SU-DHL-6 (cell line): ENCODE results near the gene TBKBP1.
A peak's percentile ranks its signal among the peaks of the same experiment; 100 is the strongest.

Experiments
- H2AFZ ChIP-seq: fragments of 200-600 bp; sonication (generic); 2 replicates; pipeline ENCODE4 v1.6.1; 2014; ENCODE audit warnings: low read depth, mild to moderate bottlenecking, moderate library complexity, mixed read lengths, antibody characterized with exemption, low read length; ENCODE audit not compliant: severe bottlenecking
- H3F3A ChIP-seq: fragments of 200-600 bp; shearing (Covaris generic); 2 replicates; pipeline ENCODE4 v1.6.0; 2016; ENCODE audit warnings: antibody characterized with exemption, mild to moderate bottlenecking; ENCODE audit not compliant: insufficient read depth
- H3K27ac ChIP-seq: fragments of 200-600 bp; sonication (generic); 2 replicates; pipeline ENCODE4 v1.5.1; 2016; ENCODE audit warnings: low read depth, mild to moderate bottlenecking, low read length, moderate library complexity, mixed read lengths
- H3K27me3 ChIP-seq: fragments of 200-600 bp; sonication (generic), shearing (Covaris generic); 2 replicates; pipeline ENCODE4 v1.6.0; 2014; ENCODE audit warnings: mild to moderate bottlenecking, low read length
- H3K36me3 ChIP-seq: fragments of 200-600 bp; sonication (generic); 2 replicates; pipeline ENCODE4 v1.6.1; 2014; ENCODE audit warnings: mild to moderate bottlenecking, low read length, mixed read lengths
- H3K4me2 ChIP-seq: fragments of 300-600, 200-600 bp; shearing (Covaris generic), sonication (generic); 2 replicates; pipeline ENCODE4 v1.6.0; 2014; ENCODE audit warnings: low read length, low read depth, mild to moderate bottlenecking; ENCODE audit not compliant: poor library complexity, severe bottlenecking
- H3K4me3 ChIP-seq: fragments of 200-600 bp; sonication (generic); 2 replicates; pipeline ENCODE4 v1.5.1; 2014; ENCODE audit warnings: antibody characterized with exemption, low read length, mild to moderate bottlenecking, mixed read lengths; ENCODE audit not compliant: insufficient read depth, poor library complexity, severe bottlenecking
- H3K79me2 ChIP-seq: fragments of 200-600 bp; sonication (generic); 2 replicates; pipeline ENCODE4 v1.6.1; 2014; ENCODE audit warnings: mild to moderate bottlenecking, low read length, moderate library complexity; ENCODE audit not compliant: insufficient read depth
- H3K9ac ChIP-seq: fragments of 200-600 bp; sonication (generic); 2 replicates; pipeline ENCODE4 v1.7.0; 2014; ENCODE audit warnings: mild to moderate bottlenecking, low read length
- H3K9me2 ChIP-seq: fragments of 200-600 bp; sonication (generic); replicated peaks from 2 replicates; pipeline ENCODE4 v1.6.1; 2014; ENCODE audit warnings: low read length; ENCODE audit not compliant: insufficient read depth
- H3K9me3 ChIP-seq: fragments of 200-600 bp; sonication (generic); 2 replicates; pipeline ENCODE4 v1.6.1; 2014; ENCODE audit warnings: low read length, mixed read lengths; ENCODE audit not compliant: insufficient read depth
- H4K20me1 ChIP-seq: fragments of 200-600 bp; sonication (generic); 2 replicates; pipeline ENCODE4 v1.6.1; 2014; ENCODE audit warnings: low read depth, mild to moderate bottlenecking, antibody characterized with exemption, low read length, moderate library complexity, mixed read lengths
- CTCF ChIP-seq: fragments of 200-600 bp; sonication (generic); IDR thresholded peaks from one replicate; pipeline ENCODE4 v1.5.1; 2017; ENCODE audit warnings: antibody characterized with exemption, mild to moderate bottlenecking, low read length, moderate library complexity; ENCODE audit not compliant: insufficient read depth, poor library complexity, severe bottlenecking
- EZH2phosphoT487 ChIP-seq: fragments of 200-600 bp; sonication (generic), shearing (Covaris generic); conservative IDR thresholded peaks from 2 replicates; pipeline ENCODE4 v1.6.1; 2018; ENCODE audit warnings: mild to moderate bottlenecking, antibody characterized with exemption, low read length, moderate library complexity, mixed read lengths

The TBKBP1 gene

DNA sequence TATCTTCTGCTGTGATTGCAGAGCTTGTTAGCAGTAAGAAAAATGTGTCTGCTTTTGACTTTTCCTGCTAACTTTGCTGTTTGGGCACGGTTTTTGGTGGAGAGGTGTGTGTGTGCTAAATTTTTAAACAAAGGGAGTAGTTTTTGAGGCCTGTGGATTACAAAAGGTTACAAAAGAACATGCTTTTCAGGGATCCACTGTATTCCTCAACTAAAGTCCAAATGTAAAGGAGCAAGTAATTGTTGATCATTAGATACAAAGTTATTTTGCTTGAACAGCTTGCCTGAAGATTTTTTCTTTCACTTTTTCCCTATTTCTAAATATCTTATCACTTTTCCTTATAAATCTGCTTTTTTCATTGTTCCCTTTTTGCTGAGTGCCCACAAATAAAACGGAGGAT lies 42.3 kb upstream of the TBKBP1 start:
- H3K4me2 ChIP-seq, result peak overlapping the region; percentile 98
- peaks cover 69% of the 10 kb centered on the region for H3K79me2 ChIP-seq
- peak overlapping the region; percentile 77; the same call in 1 of the 2 replicates for H3K27ac ChIP-seq
- H3K4me3 ChIP-seq, result peak overlapping the region; percentile 91
- H3K36me3 ChIP-seq, result peaks cover 47% of the 10 kb centered on the region
- H3K9me3 ChIP-seq, result no peaks in the 10 kb centered on the region
- TF ChIP-seq EZH2phosphoT487, result no peak
- TF ChIP-seq CTCF, result no peak
- peak overlapping the region; percentile 85 for H3K9ac ChIP-seq
- no peaks in the 10 kb centered on the region for H3K27me3 ChIP-seq
- peaks cover 11% of the 10 kb centered on the region; the same call in 1 of the 2 replicates for H3F3A ChIP-seq
- H4K20me1 ChIP-seq, result peaks cover 29% of the 10 kb centered on the region
- H3K9me2 ChIP-seq, result no peaks in the 10 kb centered on the region
- no peak overlapping the region for H2AFZ ChIP-seq

DNA sequence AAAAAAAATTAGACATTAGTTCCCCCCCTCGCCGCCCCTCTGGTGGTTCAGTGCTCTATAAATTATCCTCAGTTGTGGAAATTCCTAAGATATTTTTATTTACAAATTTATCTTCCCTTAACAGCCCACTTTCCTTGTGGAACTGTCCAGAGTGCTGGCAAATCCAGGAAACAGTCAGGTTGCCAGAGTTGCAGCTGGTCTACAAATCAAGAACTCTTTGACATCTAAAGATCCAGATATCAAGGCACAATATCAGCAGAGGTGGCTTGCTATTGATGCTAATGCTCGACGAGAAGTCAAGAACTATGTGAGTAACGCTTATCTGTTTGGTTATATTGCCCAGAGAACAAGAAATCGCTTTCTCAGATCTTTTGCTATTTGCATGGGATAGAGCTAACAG lies 41.4 kb upstream of the TBKBP1 start:
- H3K27ac ChIP-seq, result no peak overlapping the region
- peaks cover 78% of the 10 kb centered on the region for H3K79me2 ChIP-seq
- H3K9ac ChIP-seq, result no peak overlapping the region; the same call in 1 of the 2 replicates
- peaks cover 12% of the 10 kb centered on the region; the same call in 1 of the 2 replicates for H3F3A ChIP-seq
- peak overlapping the region; percentile 98 for H3K4me2 ChIP-seq
- H3K27me3 ChIP-seq, result no peaks in the 10 kb centered on the region
- H2AFZ ChIP-seq, result no peak overlapping the region
- H3K4me3 ChIP-seq, result no peak overlapping the region
- H3K9me2 ChIP-seq, result no peaks in the 10 kb centered on the region
- TF ChIP-seq CTCF, result no peak
- no peak for TF ChIP-seq EZH2phosphoT487
- peaks cover 37% of the 10 kb centered on the region for H4K20me1 ChIP-seq
- peaks cover 56% of the 10 kb centered on the region for H3K36me3 ChIP-seq
- no peaks in the 10 kb centered on the region for H3K9me3 ChIP-seq

- Histone ChIP-seq H2AFZ (no peak overlapping the region), H3K27me3 (no peaks in the 10 kb centered on the region), H4K20me1 (peaks cover 38% of the 10 kb centered on the region), H3K79me2 (peaks cover 83% of the 10 kb centered on the region), H3K36me3 (peaks cover 62% of the 10 kb centered on the region), H3K4me2 (no peak overlapping the region), H3F3A (peaks cover 13% of the 10 kb centered on the region; the same call in 1 of the 2 replicates), H3K4me3 (no peak overlapping the region), H3K9ac (no peak overlapping the region), H3K9me3 (no peaks in the 10 kb centered on the region), H3K9me2 (no peaks in the 10 kb centered on the region), H3K27ac (no peak overlapping the region)
- no peak for TF ChIP-seq EZH2phosphoT487
- TF ChIP-seq CTCF, result no peak
These were observed 40.5 kb upstream of the TBKBP1 start for GRCh38 chr17:47653442-47653841.
